Upper lobe of left lung (tissue), 6 donors: ENCODE measurements around the gene SRSF6. TPM values are rescaled to one million over a fixed set of nuclear protein-coding genes. Genes with fewer than 3 reads are reported as not detected.

ENCODE experiments used
- ATAC-seq, 2 donors: fragments of 200-7000 bp; cut with Tn5 transposase; one replicate each; pipeline ENCODE4 v1.9.1; 2022; ENCODE audit warnings: mild to moderate bottlenecking in 2 of 2, moderate library complexity in 2 of 2; ENCODE audit not compliant: low FRiP score in 2 of 2
- DNase-seq, 2 donors: peaks; one replicate each; pipeline ENCODE4 v3.0.0-alpha.2; 2019 to 2020
- H3K27ac ChIP-seq, 4 donors: fragments of 200-600 bp; sonication (generic); one replicate each; pipeline ENCODE4 v1.5.1; 2016 to 2019
- H3K27me3 ChIP-seq, 4 donors: fragments of 200-600 bp; sonication (generic); one replicate each; pipeline ENCODE4 v1.5.1; 2017 to 2019
- H3K36me3 ChIP-seq, 4 donors: fragments of 200-600 bp; sonication (generic); one replicate each; pipeline ENCODE4 v1.5.1; 2016 to 2019
- H3K4me1 ChIP-seq, 4 donors: fragments of 200-600 bp; sonication (generic); one replicate each; pipeline ENCODE4 v1.5.1; 2018 to 2019
- H3K4me3 ChIP-seq, 4 donors: fragments of 200-600 bp; sonication (generic); one replicate each; pipeline ENCODE4 v1.5.1; 2017 to 2019; ENCODE audit warnings: mild to moderate bottlenecking in 2 of 4, moderate library complexity in 1 of 4
- H3K9me3 ChIP-seq, 4 donors: fragments of 200-600 bp; sonication (generic); one replicate each; pipeline ENCODE4 v1.5.1; 2018 to 2019
- EP300 ChIP-seq, 4 donors: sonication (generic); formaldehyde crosslinking; IDR thresholded peaks; one replicate each; pipeline ENCODE4 v1.5.1; 2017; ENCODE audit warnings: antibody characterized with exemption in 4 of 4, control low read depth in 2 of 4
- POLR2A ChIP-seq, 4 donors: fragments of 450-650 bp; IDR thresholded peaks; one replicate each; pipeline ENCODE4 v1.5.1; 2016 to 2017; ENCODE audit warnings: antibody characterized with exemption in 4 of 4, mild to moderate bottlenecking in 2 of 4
- POLR2AphosphoS5 ChIP-seq, 2 donors: sonication (generic); formaldehyde crosslinking; IDR thresholded peaks; one replicate each; pipeline ENCODE4 v1.5.1; 2017; ENCODE audit warnings: antibody characterized with exemption in 2 of 2
- WGBS, 2 donors: methylation state at CpG; one replicate each; pipeline ENCODE4 v1.1.5; 2017 to 2018; 5-methylcytosine and 5-hydroxymethylcytosine counted together
- small RNA-seq, 4 donors: library from RNA; depleted of rRNA; stranded (forward); fragments of <200 nt; gene quantifications; one replicate each; pipeline ENCODE3, GENCODE V24; 2016
- total RNA-seq, 6 donors: library from RNA; depleted of rRNA in 4 of 6; stranded (reverse); fragments of >200 nt in 4 of 6; gene quantifications; one replicate each; pipeline versions ENCODE4 v1.1.0 to v1.2.1, GENCODE V29; 2016 to 2021
- TF ChIP-seq, protein P1 (sequence below), 6 experiments: fragments of 450-650 bp in 4 of 6; fragments of 200-600 bp in 2 of 6; sonication (generic) in 2 of 6; IDR thresholded peaks; one replicate each; pipeline ENCODE4 v1.5.1; 2016 to 2019; ENCODE audit warnings: antibody characterized with exemption in 6 of 6
- donor health status: DM: no; HTN: no; CAD: no; lungs with moderate emphysema.
- donor health status: DM: no; HTN: yes; CAD: no; lungs with severe emphysema.

SRSF6 gene
- total RNA-seq, 6 donors from 2014 or later = 48.4 to 147 (median 93.2) TPM

DNA sequence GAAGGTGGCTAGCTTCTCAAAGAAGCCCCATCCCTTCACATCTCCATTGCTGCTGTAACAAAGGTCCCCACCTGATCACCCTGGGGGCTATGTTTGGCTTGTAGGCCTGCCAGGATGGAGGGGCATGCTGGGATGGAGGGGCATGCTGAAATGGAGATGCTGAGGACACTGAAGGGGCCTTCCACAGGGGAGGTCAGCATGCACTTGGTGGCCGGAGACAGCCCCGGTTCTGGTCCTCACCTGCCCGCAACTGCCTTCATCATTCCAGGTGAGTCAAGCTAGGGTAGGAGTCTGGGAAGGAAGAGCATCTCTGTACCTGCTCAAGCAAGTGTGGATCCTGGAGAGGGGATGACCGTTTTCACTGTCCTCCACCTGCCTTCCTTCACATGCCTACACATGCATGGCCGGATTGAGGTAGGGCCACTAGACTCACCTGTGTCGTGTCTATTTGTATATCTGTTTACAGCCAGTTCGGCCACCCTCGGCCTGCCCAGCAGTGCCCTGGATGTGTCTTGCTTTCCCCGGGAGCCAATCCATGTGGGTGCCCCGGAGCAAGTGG, 55.8 kb downstream of the SRSF6 start:
- Histone ChIP-seq H3K27me3 (no peaks in the 10 kb centered on the region), H3K27ac (peak overlapping the region; percentile 14 to 75 (median 64)), H3K4me3 (peak overlapping the region in 3 of 4 donors; percentile 66 to 74 (median 70)), H3K9me3 (no peaks in the 10 kb centered on the region), H3K36me3 (no peaks in the 10 kb centered on the region), H3K4me1 (peaks cover 6 to 26% (median 9%) of the 10 kb centered on the region in 4 donors)
- TF ChIP-seq POLR2AphosphoS5 (IDR thresholded peaks at IDR 0.05) (no peak), POLR2A (IDR thresholded peaks at IDR 0.05) (no peak), EP300 (IDR thresholded peaks at IDR 0.05) (no peak)
- TF ChIP-seq, protein P1, sequence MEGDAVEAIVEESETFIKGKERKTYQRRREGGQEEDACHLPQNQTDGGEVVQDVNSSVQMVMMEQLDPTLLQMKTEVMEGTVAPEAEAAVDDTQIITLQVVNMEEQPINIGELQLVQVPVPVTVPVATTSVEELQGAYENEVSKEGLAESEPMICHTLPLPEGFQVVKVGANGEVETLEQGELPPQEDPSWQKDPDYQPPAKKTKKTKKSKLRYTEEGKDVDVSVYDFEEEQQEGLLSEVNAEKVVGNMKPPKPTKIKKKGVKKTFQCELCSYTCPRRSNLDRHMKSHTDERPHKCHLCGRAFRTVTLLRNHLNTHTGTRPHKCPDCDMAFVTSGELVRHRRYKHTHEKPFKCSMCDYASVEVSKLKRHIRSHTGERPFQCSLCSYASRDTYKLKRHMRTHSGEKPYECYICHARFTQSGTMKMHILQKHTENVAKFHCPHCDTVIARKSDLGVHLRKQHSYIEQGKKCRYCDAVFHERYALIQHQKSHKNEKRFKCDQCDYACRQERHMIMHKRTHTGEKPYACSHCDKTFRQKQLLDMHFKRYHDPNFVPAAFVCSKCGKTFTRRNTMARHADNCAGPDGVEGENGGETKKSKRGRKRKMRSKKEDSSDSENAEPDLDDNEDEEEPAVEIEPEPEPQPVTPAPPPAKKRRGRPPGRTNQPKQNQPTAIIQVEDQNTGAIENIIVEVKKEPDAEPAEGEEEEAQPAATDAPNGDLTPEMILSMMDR (IDR thresholded peaks at IDR 0.05) = no peak
- DNase-seq = no peak
- no peak for ATAC-seq
- 57 to 77% methylated on average over 4 to 9 of the region's 10 CpGs for WGBS, 2 donors

Small RNAs within 50 kb of the gene (small RNA-seq; reads per million reads assigned to genes)
- 0 reads per million in 4 donors for gene RF00019
- gene RNU6-1251P = 0 to 0.07 (median 0) reads per million in 4 donors

Other genes with a start within 250 kb of the SRSF6 start
- 10 to 100 TPM in 3 of 6 donors, 1 to 10 TPM in 3; 4.9 to 50.3 (median 11.3) TPM for gene L3MBTL1, start 49.8 kb downstream of the SRSF6 start, total RNA-seq
- 1 to 10 TPM in 4 of 6 donors, under 1 TPM in 2; 0.91 to 1.9 (median 1.1) TPM for gene SGK2, start 101.1 kb downstream of the SRSF6 start, total RNA-seq
- gene IFT52, start 133.0 kb downstream of the SRSF6 start, total RNA-seq = 10 to 100 TPM; 16.8 to 25.2 (median 18.5) TPM
- gene MYBL2, start 209.2 kb downstream of the SRSF6 start, total RNA-seq = 1 to 10 TPM in 4 of 6 donors, under 1 TPM in 2; under 0.01 to 3.5 (median 1.4) TPM